A673 (cell line): ENCODE data around the gene CACNG3. TPM values are rescaled to one million over a fixed set of nuclear protein-coding genes. Genes with fewer than 3 reads are reported as not detected.

Experiments
- BruUV-seq: library from RNA; stranded (reverse); fragments of 400-500 nt; replicated peaks from 2 replicates; lab custom pipeline; 2021; lab: Mats Ljungman, UMichigan
- CTCF ChIA-PET: fragments of 300-600 bp; sonication (Branson Sonifier 250); formaldehyde crosslinking; loops from one replicate; lab custom pipeline; 2022; ENCODE audit warnings: antibody characterized with exemption; lab: Charles Lee
- POLR2A ChIA-PET: fragments of 300-600 bp; sonication (Branson Sonifier 250); formaldehyde crosslinking; loops from one replicate; lab custom pipeline; 2022; ENCODE audit warnings: antibody characterized with exemption; ENCODE audit not compliant: low non-redundant PET; lab: Charles Lee
- DNase-seq: peaks from one replicate; pipeline ENCODE4 v3.0.0-alpha.2; 2015; ENCODE audit warnings: low spot score
- H3K27ac ChIP-seq: fragments of 200-600 bp; sonication (generic); 2 replicates; pipeline ENCODE4 v1.5.1; 2016; ENCODE audit warnings: mixed run types, low read depth, mild to moderate bottlenecking, mixed read lengths, antibody characterized with exemption, low read length; ENCODE audit not compliant: poor library complexity, severe bottlenecking
- H3K27me3 ChIP-seq: fragments of 200-600 bp; sonication (generic); replicated peaks from 2 replicates; pipeline ENCODE4 v1.6.1; 2017; ENCODE audit warnings: mixed run types, low read depth, mild to moderate bottlenecking, mixed read lengths, antibody characterized with exemption, low read length; ENCODE audit not compliant: insufficient read depth, poor library complexity
- H3K36me3 ChIP-seq: fragments of 200-600 bp; sonication (generic); 2 replicates; pipeline ENCODE4 v1.6.1; 2016; ENCODE audit warnings: mixed run types, mild to moderate bottlenecking, mixed read lengths, antibody characterized with exemption, low read length; ENCODE audit not compliant: insufficient read depth, poor library complexity, severe bottlenecking
- H3K4me1 ChIP-seq: fragments of 200-600 bp; sonication (generic); 2 replicates; pipeline ENCODE4 v1.6.1; 2017; ENCODE audit warnings: mixed run types, mild to moderate bottlenecking, mixed read lengths, antibody characterized with exemption, low read length; ENCODE audit not compliant: insufficient read depth, poor library complexity, severe bottlenecking
- H3K4me3 ChIP-seq: fragments of 200-600 bp; sonication (generic); 2 replicates; pipeline ENCODE4 v1.5.1; 2016; ENCODE audit warnings: low read depth, mixed run types, mild to moderate bottlenecking, mixed read lengths, low read length; ENCODE audit not compliant: poor library complexity, severe bottlenecking
- H3K9me3 ChIP-seq: fragments of 200-600 bp; sonication (generic); 2 replicates; pipeline ENCODE4 v1.6.1; 2016; ENCODE audit warnings: mixed run types, low read depth, mild to moderate bottlenecking, mixed read lengths, antibody characterized with exemption, low read length; ENCODE audit not compliant: poor library complexity, severe bottlenecking
- CTCF ChIP-seq: fragments of 300-800, 200-600 bp; sonication (generic); conservative IDR thresholded peaks from 2 replicates; pipeline ENCODE4 v1.5.1; 2017; ENCODE audit warnings: low read depth, mild to moderate bottlenecking, antibody characterized with exemption, low read length, moderate library complexity, mixed read lengths
- EZH2 ChIP-seq: fragments of 200-600 bp; sonication (generic); IDR thresholded peaks from 2 replicates; pipeline ENCODE4 v1.6.1; 2017; ENCODE audit warnings: borderline replicate concordance, low read depth, mild to moderate bottlenecking, mixed read lengths, antibody characterized with exemption, low read length; ENCODE audit not compliant: poor library complexity, severe bottlenecking
- intact Hi-C: fragments of 100-400 bp; cut with micrococcal nuclease; formaldehyde crosslinking; loops from one replicate; pipeline ENCODE4 v1.10.0; 2022; ENCODE audit not compliant: unreplicated experiment
- total RNA-seq: library from RNA; stranded (reverse); gene quantifications from 2 replicates; pipeline ENCODE4 v1.2.3, GENCODE V29; 2021

The CACNG3 gene
- total RNA-seq, 1 experiment from 2014 or later, result 3.6 TPM

DNA sequence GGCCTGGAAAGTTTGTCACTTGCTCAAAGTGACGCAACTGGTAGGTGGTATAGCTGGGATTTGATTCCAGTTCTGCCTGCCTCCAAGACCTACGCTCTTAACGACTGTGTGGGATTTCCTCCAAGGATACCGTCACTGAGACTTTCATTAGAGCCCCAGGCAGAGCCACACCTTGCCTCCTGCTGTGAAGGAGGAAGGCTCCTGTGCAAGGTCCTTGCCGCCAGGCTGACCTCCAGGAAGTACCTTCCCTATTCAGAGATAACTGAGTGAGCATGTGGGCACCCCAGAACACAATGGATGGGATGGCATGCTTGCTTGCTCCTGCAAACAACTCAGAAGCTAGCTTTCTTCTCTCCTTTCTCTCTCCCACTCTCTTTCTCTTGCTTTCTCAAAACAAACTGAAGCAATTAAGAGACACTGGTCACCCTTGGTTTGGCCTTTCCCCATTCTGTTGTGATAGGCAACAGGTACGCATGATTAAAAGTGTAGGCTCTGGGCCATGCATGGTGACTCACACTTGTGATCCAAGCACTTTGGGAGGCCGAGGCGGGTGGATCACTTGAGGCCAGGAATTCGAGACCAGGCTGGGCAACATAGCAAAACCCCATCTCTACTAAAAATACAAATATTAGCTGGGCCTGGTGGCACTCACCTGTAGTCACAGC is 30.7 kb downstream of the CACNG3 start:
- no peaks in the 10 kb centered on the region for H3K9me3 ChIP-seq
- H3K27me3 ChIP-seq, result no peaks in the 10 kb centered on the region
- intact Hi-C loops, result no loop called here
- ChIA-PET POLR2A (no interaction called here), CTCF (no interaction called here)
- no peak overlapping the region for H3K27ac ChIP-seq
- H3K36me3 ChIP-seq, result no peaks in the 10 kb centered on the region
- no TSS peak for BruUV-seq
- TF ChIP-seq EZH2, result no peak
- no peak for TF ChIP-seq CTCF
- peaks cover 9% of the 10 kb centered on the region for H3K4me1 ChIP-seq
- DNase-seq, result no peak
- no peak overlapping the region for H3K4me3 ChIP-seq

DNA sequence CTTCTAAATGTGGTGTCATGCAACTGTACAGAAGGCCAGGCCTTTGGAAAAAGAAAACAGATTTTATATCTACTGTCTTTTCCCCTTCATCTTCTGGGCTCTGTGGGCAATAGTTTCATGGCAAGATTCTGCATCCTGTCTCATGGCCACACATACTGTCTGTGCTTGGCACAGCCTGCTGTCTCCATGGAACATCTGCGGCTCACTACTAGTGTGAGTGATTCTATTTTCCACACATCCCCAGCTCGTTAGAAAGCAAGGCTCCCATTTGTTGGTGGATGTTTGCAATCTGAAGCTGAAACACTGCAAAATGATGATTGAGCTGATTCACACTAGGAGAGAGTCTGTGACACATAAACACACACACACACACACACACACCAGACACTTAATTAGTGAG is 32.4 kb downstream of the CACNG3 start:
- Histone ChIP-seq H3K9me3 (no peaks in the 10 kb centered on the region), H3K36me3 (no peaks in the 10 kb centered on the region), H3K4me3 (no peak overlapping the region), H3K27me3 (no peaks in the 10 kb centered on the region), H3K27ac (no peak overlapping the region), H3K4me1 (peaks cover 3% of the 10 kb centered on the region)
- ChIA-PET CTCF (no interaction called here), POLR2A (no interaction called here)
- DNase-seq, result no peak
- TF ChIP-seq CTCF, result no peak
- no peak for TF ChIP-seq EZH2
- intact Hi-C loops, result no loop called here
- no TSS peak for BruUV-seq

GRCh38 chr16:24289166-24289700 is 33.1 kb downstream of the CACNG3 start:
- no peak for DNase-seq
- H3K4me1 ChIP-seq, result peaks cover 3% of the 10 kb centered on the region
- ChIA-PET POLR2A (no interaction called here), CTCF (no interaction called here)
- no peaks in the 10 kb centered on the region for H3K9me3 ChIP-seq
- H3K4me3 ChIP-seq, result no peak overlapping the region
- BruUV-seq, result no TSS peak
- H3K36me3 ChIP-seq, result no peaks in the 10 kb centered on the region
- TF ChIP-seq CTCF (no peak), EZH2 (no peak)
- no peak overlapping the region for H3K27ac ChIP-seq
- intact Hi-C loops, result no loop called here
- H3K27me3 ChIP-seq, result no peaks in the 10 kb centered on the region
